GM18505 (cell line): Measurements from ENCODE around the gene ANO5.
"Not testable (repeated sequence)": the region's sequence is repeated elsewhere in the genome, so short reads cannot be mapped to it uniquely, and the experiment has no call there.

Experiments used
- ATAC-seq: cut with Tn5 transposase; IDR thresholded peaks from one replicate; pipeline ENCODE4 v1.9.1; 2021; ENCODE audit not compliant: unreplicated experiment
- POLR2A ChIP-seq: IDR thresholded peaks from 4 replicates; pipeline ENCODE4 v1.6.1; 2011; ENCODE audit warnings: borderline replicate concordance; ENCODE audit not compliant: insufficient read depth, insufficient read length; ENCODE audit errors: extremely low read depth

ANO5 gene

DNA sequence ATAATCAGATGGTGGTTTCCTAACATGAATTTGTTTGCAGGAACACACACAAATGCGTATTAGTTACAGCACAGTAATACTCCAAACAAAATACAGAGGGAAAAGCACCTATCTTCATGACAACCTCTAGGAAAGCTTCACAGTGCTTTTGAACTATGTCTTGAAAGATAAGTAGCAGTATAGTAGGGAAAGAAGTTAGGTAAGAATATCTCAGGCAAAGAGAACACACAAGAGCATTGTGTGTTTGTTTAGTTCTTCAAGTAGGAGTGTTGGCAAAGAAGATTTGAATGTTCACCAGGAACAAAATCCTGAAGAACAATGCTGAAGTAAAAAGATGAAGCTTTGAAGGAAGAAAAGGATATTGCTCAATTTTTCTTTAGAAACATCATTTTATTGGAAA is 54.1 kb downstream of the ANO5 start:
- no peak for ATAC-seq
- TF ChIP-seq POLR2A = no peak

DNA sequence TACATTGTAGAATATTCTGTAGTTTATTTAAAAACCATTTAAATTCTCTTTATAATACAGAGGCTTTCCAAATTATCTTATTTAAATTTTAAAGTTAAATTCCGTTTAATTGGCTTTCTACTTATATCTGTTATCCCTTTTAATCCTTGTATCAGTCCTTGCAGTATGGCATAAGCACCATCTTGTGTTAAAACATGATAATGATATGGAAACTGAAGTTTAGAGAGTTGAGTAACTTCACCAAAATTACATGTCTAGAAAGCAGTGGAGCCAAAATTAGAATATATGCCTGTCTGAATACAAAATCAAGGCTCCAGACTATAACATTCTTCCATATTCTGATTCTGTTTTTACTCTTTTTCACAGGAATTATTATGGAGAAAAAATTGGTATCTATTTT is 57.0 kb downstream of the ANO5 start:
- TF ChIP-seq POLR2A = no peak
- ATAC-seq = no peak

DNA sequence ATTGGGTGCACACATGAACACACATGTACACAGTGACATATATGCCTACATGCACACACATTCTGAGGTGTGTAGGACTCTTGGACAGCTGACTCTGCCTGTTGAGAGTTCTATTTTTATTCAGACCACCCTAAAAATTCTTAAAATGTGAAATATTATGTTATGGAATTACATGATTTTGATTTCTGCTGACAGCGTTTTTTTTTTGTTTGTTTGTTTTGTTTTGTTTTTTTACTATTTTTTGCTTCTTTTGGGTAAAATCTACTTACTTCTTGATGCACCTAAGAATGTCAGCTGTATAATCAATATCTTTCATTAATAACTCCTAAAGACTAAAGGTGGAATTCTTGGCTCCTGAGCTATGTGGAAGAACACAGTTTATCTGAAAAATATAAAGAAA is 64.0 kb downstream of the ANO5 start:
- no peak for TF ChIP-seq POLR2A
- no peak for ATAC-seq

DNA sequence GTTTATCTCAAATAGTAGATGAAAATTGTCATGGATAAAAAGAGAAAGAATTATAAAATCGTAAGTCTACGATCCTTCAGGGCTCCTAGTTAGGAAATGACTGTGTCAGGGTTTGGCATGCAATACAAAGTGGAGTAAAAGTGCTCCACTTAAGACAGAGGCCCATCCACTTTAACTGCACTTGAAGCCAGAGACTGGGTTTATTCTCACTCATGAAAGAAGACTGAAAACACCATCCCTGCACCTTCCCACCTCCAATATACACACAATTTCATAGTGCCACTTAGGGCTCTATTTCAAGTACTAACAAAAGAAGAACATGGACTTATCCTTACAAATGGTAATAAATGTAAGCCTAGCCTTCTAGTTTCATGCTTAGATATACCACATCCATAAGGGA is 70.7 kb downstream of the ANO5 start:
- no peak for TF ChIP-seq POLR2A
- no peak for ATAC-seq

DNA sequence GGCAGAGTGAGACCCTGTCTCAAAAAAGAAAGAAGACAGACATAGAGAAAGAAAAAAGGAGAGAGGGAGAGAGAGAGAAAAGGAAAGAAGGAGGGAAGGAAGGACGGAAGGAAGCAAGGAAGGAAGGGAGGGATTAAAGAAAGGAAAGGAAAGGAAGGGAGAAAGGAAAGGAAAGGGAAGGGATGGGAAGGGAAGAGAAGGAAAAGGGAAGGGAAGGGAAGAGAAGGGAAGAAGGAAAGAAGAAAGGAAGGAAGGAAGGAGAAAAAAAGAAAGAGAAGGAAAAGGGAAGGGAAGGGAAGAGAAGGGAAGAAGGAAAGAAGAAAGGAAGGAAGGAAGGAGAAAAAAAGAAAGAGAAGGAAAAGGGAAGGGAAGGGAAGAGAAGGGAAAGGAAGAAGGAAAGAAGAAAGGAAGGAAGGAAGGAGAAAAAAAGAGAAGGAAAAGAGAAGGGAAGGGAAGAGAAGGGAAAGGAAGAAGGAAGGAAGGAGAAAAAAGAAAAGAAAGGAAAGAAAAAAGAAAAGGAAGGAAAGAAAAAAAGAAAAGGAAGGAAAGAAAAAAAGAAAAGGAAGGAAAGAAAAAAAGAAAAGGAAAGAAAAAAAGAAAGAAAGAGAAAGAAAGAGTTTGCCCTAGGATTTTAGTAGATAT is 76.2 kb downstream of the ANO5 start:
- ATAC-seq = not testable (repeated sequence)

DNA sequence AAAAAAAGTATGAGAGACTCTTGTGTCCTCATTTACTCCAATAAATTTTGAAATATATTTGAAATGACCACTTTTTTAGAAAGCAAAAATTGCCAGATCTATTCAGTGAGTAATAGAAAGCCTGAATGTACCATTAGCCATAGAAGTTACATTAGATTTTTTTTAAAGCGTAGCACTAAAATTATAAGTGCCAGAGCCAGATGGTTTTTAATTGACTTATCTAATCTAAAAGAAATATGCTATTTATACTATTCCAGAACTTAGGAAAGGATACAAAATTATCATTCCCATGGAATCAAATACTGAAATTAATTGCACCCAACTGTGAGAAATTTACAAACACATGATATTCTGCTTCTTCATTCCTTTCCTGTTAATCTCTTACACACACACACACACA is 80.9 kb downstream of the ANO5 start:
- TF ChIP-seq POLR2A = no peak
- no peak for ATAC-seq

DNA sequence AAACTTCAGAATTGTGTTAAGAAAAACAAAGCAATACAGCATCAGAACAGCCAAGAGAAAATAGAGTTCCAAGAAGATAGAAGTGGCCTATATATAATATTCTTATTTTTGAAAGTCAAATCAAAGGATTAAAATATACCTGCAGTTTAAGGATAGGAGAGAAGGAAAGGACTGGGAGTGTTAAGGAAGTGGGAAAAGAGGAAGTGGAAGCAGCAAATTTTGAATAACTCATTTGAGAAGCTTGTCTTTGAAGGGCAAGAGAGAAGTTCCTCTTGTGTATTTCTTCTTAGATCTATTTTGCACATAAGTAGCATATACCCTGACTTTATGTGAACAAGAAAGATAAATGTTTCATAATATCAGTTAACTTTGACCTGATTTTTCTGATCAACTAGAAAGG is 82.7 kb downstream of the ANO5 start:
- TF ChIP-seq POLR2A = no peak
- no peak for ATAC-seq

DNA sequence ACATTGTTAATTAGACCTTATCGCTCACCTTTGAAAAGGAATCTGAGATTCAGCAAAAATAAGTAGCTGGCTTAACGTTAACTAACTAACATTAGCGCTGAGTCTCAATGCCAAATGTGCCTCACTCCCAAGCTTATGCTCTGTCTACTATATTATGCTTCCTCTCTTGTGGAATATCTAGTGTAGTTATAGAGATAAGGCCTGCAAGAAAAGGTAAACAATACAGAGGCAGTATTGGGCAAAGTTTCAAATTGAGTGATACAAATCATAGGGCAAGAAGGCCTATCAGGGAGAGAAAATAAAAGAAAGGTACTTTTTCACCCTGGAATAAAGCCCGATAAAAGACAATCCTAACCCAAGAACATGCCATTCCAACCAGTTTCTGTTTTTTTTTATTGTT is 83.7 kb downstream of the ANO5 start:
- TF ChIP-seq POLR2A = no peak
- no peak for ATAC-seq

DNA sequence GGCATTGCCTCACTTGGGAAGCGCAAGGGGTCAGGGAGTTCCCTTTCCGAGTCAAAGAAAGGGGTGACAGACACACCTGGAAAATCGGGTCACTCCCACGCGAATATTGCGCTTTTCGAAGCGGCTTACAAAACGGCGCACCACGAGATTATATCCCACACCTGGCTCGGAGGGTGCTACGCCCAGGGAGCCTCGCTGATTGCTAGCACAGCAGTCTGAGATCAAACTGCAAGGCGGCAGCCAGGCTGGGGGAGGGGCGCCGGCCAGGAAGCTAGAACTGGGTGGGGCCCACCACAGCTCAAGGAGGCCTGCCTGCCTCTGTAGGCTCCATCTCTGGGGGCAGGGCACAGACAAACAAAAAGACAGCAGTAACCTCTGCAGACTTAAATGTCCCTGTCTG is 92.1 kb downstream of the ANO5 start:
- not testable (repeated sequence) for ATAC-seq

DNA sequence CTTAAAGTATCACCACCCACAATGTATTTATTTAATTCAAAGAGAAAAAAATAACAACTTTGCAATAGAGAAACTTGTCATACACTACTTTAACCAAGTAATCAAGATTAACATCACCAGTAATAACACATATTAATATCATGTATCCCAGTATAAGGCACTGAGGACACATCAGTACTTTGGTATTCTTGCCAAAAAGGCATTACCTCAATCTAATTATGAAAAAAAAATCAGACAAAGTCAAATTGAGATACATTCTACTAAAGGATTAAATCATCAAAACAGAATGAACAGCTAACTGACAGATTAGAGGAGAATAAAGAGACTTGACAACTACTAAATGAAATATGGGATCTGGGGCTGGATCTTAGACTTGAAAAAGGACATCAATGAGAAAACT is 109.5 kb downstream of the ANO5 start:
- no peak for ATAC-seq

DNA sequence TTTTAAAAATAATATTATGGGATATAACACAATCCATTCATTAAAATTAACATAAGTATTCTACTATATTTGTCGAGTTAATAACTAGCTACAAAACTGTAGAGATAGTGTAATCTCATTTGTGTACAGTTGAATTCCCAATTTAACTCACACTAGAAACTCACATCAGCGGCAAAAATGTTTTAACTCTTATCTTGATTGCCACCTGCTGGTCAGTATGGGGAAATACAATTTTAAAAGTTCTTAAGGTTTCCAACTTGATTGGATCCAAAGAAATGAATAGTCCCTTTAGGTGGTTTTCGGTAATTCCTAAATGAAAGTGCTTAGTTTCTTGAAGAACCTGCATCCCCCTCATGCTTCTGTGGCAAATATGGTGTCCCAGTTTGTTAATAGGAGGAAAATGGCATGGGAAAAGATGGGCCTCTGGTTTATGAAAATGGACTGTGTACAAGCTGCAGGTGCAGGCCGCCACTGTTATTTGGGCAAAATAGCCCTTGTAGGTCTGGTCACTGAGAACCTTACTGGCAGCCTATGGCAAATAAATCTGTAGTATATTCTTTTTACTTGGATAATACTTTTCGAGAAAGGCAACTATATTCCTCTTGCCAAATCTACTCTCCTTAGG is 111.6 kb downstream of the ANO5 start:
- TF ChIP-seq POLR2A = no peak
- no peak for ATAC-seq

More for the DNA sequence above, 109.5 kb downstream of the ANO5 start:
- no peak for TF ChIP-seq POLR2A

DNA sequence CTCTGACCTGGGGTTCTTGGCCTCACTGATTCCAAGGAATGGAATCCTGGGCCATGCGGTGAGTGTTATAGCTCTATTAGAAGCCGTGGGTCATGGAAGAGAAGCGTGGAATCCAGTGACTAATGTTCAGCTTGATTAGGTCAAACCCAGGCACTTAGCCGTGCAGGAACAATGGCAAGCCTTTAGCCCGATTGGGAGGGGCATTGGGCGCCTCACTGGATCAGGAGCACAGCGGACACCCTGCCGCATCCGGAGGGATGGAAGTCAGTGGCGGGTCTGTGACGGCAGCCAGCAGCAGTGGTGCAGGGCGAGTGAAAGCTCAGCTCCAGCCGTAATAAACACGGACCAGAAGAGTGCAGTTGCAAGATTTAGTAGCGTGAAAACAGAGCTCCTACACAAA is 124.8 kb downstream of the ANO5 start:
- ATAC-seq = no peak
- TF ChIP-seq POLR2A = no peak

DNA sequence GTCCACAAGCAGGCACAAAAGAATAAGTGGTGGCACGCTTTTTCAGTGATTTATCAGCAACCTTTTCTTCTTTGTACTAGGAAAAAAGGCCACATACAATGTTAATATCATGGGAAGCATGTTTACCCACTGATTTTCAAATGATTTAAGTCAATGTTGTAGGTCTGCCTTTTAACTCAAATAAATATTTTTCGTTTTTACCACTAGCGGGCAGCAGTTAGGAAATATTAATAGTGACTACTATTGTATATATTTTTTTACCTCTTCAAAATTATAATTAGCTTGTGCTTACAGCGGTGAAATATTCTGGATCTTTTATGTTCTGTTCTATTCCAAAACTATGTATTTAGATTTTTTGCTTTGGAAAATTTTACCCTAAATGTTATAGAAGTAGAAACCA is 138.9 kb downstream of the ANO5 start:
- TF ChIP-seq POLR2A = no peak
- ATAC-seq = no peak
